Measurements from ENCODE around the gene TTC38.

Gene TTC38

GRCh38 chr22:46269564-46269963 lies 1.8 kb downstream of the TTC38 start:
- TF ChIP-seq CTCF (conservative IDR thresholded peaks at IDR 0.05; ENCODE audit: low read depth, low read length), result no peak
- H3K4me3 ChIP-seq (ENCODE audit: low read depth, low read length), result no peak overlapping the region
- no peak for DNase-seq (ENCODE audit: low read depth)

DNA sequence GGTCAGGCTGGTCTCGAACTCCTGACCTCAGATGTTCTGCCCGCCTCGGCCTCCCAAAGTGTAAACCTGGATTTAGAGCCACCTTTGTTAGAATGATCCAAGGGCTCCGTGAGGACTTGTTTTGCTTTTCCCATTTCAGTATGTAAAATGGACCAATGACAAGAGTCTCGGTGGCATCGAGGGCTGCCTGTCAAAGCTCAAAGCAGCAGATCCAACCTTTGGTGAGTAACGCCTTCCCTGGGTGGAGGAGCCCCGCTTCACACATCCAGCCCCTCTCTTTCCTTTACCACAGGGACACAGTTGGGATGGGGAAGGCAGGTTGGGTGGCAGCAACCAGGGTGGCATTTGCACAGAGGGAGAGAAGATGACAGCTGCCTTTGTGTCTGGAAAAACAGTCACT lies 4.4 kb downstream of the TTC38 start:
- no peak for DNase-seq (ENCODE audit: low read depth)
- H3K4me3 ChIP-seq (ENCODE audit: low read depth, low read length), result no peak overlapping the region
- TF ChIP-seq CTCF (conservative IDR thresholded peaks at IDR 0.05; ENCODE audit: low read depth, low read length), result no peak

DNA sequence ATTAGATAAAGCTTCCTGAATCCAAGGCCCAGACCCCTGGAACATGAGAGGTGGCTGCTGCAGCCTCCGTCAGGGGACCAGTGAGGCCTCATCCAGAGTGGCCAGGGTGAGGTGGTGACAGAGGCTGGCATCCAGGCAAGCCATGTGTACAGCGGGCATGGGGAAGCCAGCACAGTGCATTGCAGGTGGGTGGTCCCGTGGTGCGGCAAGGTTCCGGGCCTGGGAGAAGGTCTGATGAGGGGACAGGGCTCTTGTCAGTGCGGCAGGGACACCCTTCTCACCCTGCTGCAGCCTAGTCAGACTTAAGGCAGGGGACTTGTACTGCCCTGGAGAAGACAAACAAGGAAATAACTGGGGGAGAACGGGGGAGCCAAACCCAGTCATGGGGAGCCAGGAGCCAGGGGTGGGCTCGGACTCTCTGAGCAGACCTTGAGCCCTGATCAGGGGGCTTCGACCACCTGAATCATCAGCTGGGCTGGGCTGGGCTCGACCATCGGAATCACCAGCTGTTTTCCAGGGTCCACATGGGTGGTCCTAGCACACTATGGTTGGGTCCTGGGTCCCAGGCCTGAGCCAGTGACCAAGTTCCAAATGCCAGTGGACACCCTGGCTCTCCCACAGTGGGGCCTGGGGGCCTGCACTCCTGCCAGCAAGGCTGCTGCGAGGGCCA lies 5.1 kb downstream of the TTC38 start:
- H3K4me3 ChIP-seq (ENCODE audit: low read depth, low read length), result no peak overlapping the region
- no peak for DNase-seq (ENCODE audit: low read depth)
- TF ChIP-seq CTCF (conservative IDR thresholded peaks at IDR 0.05; ENCODE audit: low read depth, low read length), result no peak

- no peak for DNase-seq (ENCODE audit: low read depth)
- H3K4me3 ChIP-seq (ENCODE audit: low read depth, low read length), result no peak overlapping the region
- TF ChIP-seq CTCF (conservative IDR thresholded peaks at IDR 0.05; ENCODE audit: low read depth, low read length), result no peak
Measured at GRCh38 chr22:46273432-46274148, 5.8 kb downstream of the TTC38 start.

GRCh38 chr22:46274381-46274780 lies 6.6 kb downstream of the TTC38 start:
- no peak for DNase-seq (ENCODE audit: low read depth)
- TF ChIP-seq CTCF (conservative IDR thresholded peaks at IDR 0.05; ENCODE audit: low read depth, low read length), result no peak

GRCh38 chr22:46275455-46276122 lies 7.8 kb downstream of the TTC38 start:
- no peak overlapping the region for H3K4me3 ChIP-seq (ENCODE audit: low read depth, low read length)
- TF ChIP-seq CTCF (conservative IDR thresholded peaks at IDR 0.05; ENCODE audit: low read depth, low read length), result no peak
- no peak for DNase-seq (ENCODE audit: low read depth)

More at GRCh38 chr22:46274381-46274780, 6.6 kb downstream of the TTC38 start:
- no peak overlapping the region for H3K4me3 ChIP-seq (ENCODE audit: low read depth, low read length)

Measured in choroid plexus epithelial cell (primary cell).